ENCODE measurements around the gene TYROBP. TPM values are rescaled to one million over a fixed set of nuclear protein-coding genes. Genes with fewer than 3 reads are reported as not detected.

TYROBP gene
- total RNA-seq, 1 experiment from 2014 or later, result not detected

DNA sequence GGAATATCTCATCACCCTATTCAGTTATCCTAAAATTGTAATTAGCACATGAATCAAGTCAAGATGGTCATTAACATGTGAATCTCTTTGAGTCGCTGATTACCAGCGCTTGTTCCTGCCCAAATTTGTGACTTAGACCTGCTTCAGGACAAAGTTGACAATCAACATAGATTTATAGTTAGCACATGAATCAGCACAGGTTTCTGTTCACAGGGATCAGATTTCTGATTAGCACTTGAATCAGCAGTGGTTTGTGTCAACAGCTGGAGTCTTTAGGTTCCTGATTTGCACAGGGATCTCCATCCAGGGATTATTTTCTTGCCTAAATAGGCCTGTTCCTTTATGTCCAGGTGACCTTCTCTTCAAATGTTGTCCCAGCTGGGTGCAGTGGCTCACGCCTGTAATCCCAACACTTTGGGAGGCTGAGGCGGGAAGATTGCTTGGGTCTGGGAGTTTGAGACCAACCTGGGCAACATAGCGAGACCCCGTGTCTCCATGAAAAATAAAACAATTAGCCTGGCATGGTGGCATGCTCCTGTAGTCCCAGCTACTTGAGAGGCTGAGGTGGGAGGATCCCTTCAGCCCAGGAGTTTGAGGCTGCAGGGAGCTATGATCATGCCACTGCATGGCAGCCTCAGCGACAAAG lies 24.3 kb upstream of the TYROBP start:
- Histone ChIP-seq H3K56ac (ENCODE audit: insufficient read length, low read depth, low read length) (no peak overlapping the region), H2BK5ac (ENCODE audit: insufficient read length, low read length) (no peak overlapping the region), H3K79me1 (ENCODE audit: insufficient read depth, low read depth, low read length, poor library complexity, severe bottlenecking) (no peaks in the 10 kb centered on the region), H3K27me3 (ENCODE audit: insufficient read depth, low read length) (no peaks in the 10 kb centered on the region), H2BK120ac (ENCODE audit: low read depth, low read length, poor library complexity, severe bottlenecking) (no peak overlapping the region), H3K23ac (ENCODE audit: insufficient read length, low read depth, low read length) (no peak overlapping the region), H3K79me2 (ENCODE audit: insufficient read depth, low read length) (no peaks in the 10 kb centered on the region), H2BK12ac (ENCODE audit: insufficient read length, low read depth, low read length) (no peak overlapping the region), H3K4me2 (ENCODE audit: insufficient read depth, insufficient read length, low read length) (peak overlapping the region; percentile 26), H3T11ph (ENCODE audit: low read length) (no peak overlapping the region), H3K9me3 (ENCODE audit: control insufficient read depth, low read depth, low read length) (no peaks in the 10 kb centered on the region), H3K18ac (ENCODE audit: insufficient read length, low read depth, low read length) (no peak overlapping the region), H3K4ac (ENCODE audit: low read depth, low read length) (no peak overlapping the region), H3K14ac (ENCODE audit: insufficient read depth, low read length) (no peak overlapping the region), H2BK20ac (ENCODE audit: low read depth, low read length, poor library complexity, severe bottlenecking) (no peak overlapping the region), H3K9ac (ENCODE audit: extremely low read depth, insufficient read length, low read length) (no peak overlapping the region), H3K4me1 (ENCODE audit: insufficient read depth, low read length) (no peaks in the 10 kb centered on the region), H2BK15ac (ENCODE audit: low read depth, low read length) (no peak overlapping the region), H4K91ac (ENCODE audit: insufficient read length, low read depth, low read length) (no peak overlapping the region), H2AK5ac (ENCODE audit: insufficient read length, low read length) (no peak overlapping the region), H3K27ac (ENCODE audit: insufficient read length, low read depth, low read length) (peak overlapping the region; percentile 21), H3K23me2 (ENCODE audit: insufficient read length, low read depth, low read length, poor library complexity, severe bottlenecking) (peaks cover 15% of the 10 kb centered on the region), H4K20me1 (ENCODE audit: control insufficient read depth, insufficient read depth, insufficient read length) (no peaks in the 10 kb centered on the region), H4K8ac (replicated peaks; ENCODE audit: insufficient read length, low read depth, low read length) (no peak overlapping the region), H2AFZ (ENCODE audit: low read length) (no peak overlapping the region), H4K5ac (ENCODE audit: insufficient read length, low read depth, low read length) (no peak overlapping the region)
- Mint-ChIP-seq H3K27ac (peak overlapping the region; percentile 90 to 96 (median 91); a peak in 5 of 7 replicates), H3K36me3 (ENCODE audit: insufficient read depth in 1 of 3, low read depth in 3 of 3) (no peaks in the 10 kb centered on the region), H3K9me3 (no peaks in the 10 kb centered on the region), H3K4me1 (peaks cover 26 to 27% of the 10 kb centered on the region in 2 experiments), H3K4me3 (peak overlapping the region; percentile 46 to 75; a peak in 4 of 5 replicates), H3K27me3 (ENCODE audit: low read depth) (peaks cover 5% of the 10 kb centered on the region)
- no peak for DNase-seq
- WGBS (ENCODE audit: extremely low coverage, insufficient read length, low lambda C conversion rate), result no CpG with 5 or more reads among the region's 7 CpGs
- TF ChIP-seq, protein P1, sequence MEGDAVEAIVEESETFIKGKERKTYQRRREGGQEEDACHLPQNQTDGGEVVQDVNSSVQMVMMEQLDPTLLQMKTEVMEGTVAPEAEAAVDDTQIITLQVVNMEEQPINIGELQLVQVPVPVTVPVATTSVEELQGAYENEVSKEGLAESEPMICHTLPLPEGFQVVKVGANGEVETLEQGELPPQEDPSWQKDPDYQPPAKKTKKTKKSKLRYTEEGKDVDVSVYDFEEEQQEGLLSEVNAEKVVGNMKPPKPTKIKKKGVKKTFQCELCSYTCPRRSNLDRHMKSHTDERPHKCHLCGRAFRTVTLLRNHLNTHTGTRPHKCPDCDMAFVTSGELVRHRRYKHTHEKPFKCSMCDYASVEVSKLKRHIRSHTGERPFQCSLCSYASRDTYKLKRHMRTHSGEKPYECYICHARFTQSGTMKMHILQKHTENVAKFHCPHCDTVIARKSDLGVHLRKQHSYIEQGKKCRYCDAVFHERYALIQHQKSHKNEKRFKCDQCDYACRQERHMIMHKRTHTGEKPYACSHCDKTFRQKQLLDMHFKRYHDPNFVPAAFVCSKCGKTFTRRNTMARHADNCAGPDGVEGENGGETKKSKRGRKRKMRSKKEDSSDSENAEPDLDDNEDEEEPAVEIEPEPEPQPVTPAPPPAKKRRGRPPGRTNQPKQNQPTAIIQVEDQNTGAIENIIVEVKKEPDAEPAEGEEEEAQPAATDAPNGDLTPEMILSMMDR (conservative IDR thresholded peaks at IDR 0.05), result no peak
